GM23338 (cell line): ENCODE measurements around the gene NAALADL2. TPM values are rescaled to one million over a fixed set of nuclear protein-coding genes. Genes with fewer than 3 reads are reported as not detected.

Source experiments
- ATAC-seq: fragments of 200-7000 bp; cut with Tn5 transposase; 3 replicates; pipeline ENCODE4 v1.9.1; 2020
- DNase-seq: peaks from one replicate; pipeline ENCODE4 v3.0.0-alpha.2; 2015; ENCODE audit warnings: low spot score
- H2AFZ ChIP-seq: fragments of 200-600 bp; sonication (generic); 2 replicates; pipeline ENCODE4 v1.8.0; 2016; ENCODE audit warnings: antibody characterized with exemption, mild to moderate bottlenecking, moderate library complexity
- H3F3A ChIP-seq: fragments of 200-600 bp; sonication (generic); replicated peaks from 2 replicates; pipeline ENCODE4 v1.8.0; 2017; ENCODE audit warnings: antibody characterized with exemption, mixed run types, low read depth
- H3K27ac ChIP-seq: fragments of 200-600 bp; sonication (generic); 2 replicates; pipeline ENCODE4 v1.6.1; 2016; ENCODE audit warnings: low read depth
- H3K27me3 ChIP-seq: fragments of 200-600 bp; sonication (generic); 2 replicates; pipeline ENCODE4 v1.8.0; 2016; ENCODE audit warnings: mild to moderate bottlenecking, mixed run types, moderate library complexity; ENCODE audit not compliant: insufficient read depth
- H3K36me3 ChIP-seq: fragments of 200-600 bp; sonication (generic); 2 replicates; pipeline ENCODE4 v1.8.0; 2016; ENCODE audit warnings: mild to moderate bottlenecking; ENCODE audit not compliant: insufficient read depth
- H3K4me1 ChIP-seq: fragments of 200-600 bp; sonication (generic); 2 replicates; pipeline ENCODE4 v1.8.0; 2016; ENCODE audit warnings: mild to moderate bottlenecking, moderate library complexity; ENCODE audit not compliant: insufficient read depth
- H3K4me2 ChIP-seq: fragments of 200-600 bp; sonication (generic); 2 replicates; pipeline ENCODE4 v1.7.1; 2017; ENCODE audit warnings: mixed run types
- H3K4me3 ChIP-seq: fragments of 200-600 bp; sonication (generic); 2 replicates; pipeline ENCODE4 v1.6.1; 2016; ENCODE audit warnings: mixed run types
- H3K79me2 ChIP-seq: fragments of 200-600 bp; sonication (generic); replicated peaks from 2 replicates; pipeline ENCODE4 v1.8.0; 2017; ENCODE audit warnings: mild to moderate bottlenecking; ENCODE audit not compliant: insufficient read depth
- H3K9me2 ChIP-seq: fragments of 200-600 bp; sonication (generic); 2 replicates; pipeline ENCODE4 v1.8.0; 2017; ENCODE audit not compliant: insufficient read depth
- H4K20me1 ChIP-seq: fragments of 200-600 bp; sonication (generic); replicated peaks from 2 replicates; pipeline ENCODE4 v1.8.0; 2017; ENCODE audit warnings: mild to moderate bottlenecking; ENCODE audit not compliant: insufficient read depth
- H3K27ac Mint-ChIP-seq: 2 replicates; pipeline ENCODE4 v1.8.0; 2020; ENCODE audit warnings: inconsistent platforms, mild to moderate bottlenecking, moderate library complexity, mixed read lengths
- H3K27me3 Mint-ChIP-seq: 3 replicates; pipeline ENCODE4 v1.8.0; 2022; ENCODE audit warnings: low read depth, mild to moderate bottlenecking, moderate library complexity, mixed read lengths, inconsistent platforms; ENCODE audit not compliant: insufficient read depth, poor library complexity
- H3K36me3 Mint-ChIP-seq: 3 replicates; pipeline ENCODE4 v1.8.0; 2021; ENCODE audit warnings: low read depth, mild to moderate bottlenecking, inconsistent platforms, moderate library complexity, mixed read lengths
- H3K4me1 Mint-ChIP-seq: 3 replicates; pipeline ENCODE4 v1.8.0; 2020; ENCODE audit warnings: mild to moderate bottlenecking, inconsistent platforms, mixed read lengths
- H3K4me3 Mint-ChIP-seq: 3 replicates; pipeline ENCODE4 v1.8.0; 2021; ENCODE audit warnings: moderate library complexity, mild to moderate bottlenecking, inconsistent platforms, mixed read lengths
- H3K9me3 Mint-ChIP-seq: 3 replicates; pipeline ENCODE4 v1.8.0; 2020; ENCODE audit warnings: moderate library complexity, mild to moderate bottlenecking, inconsistent platforms, mixed read lengths
- CREB1 ChIP-seq: fragments of 250-450 bp; sonication (Bioruptor Pico); IDR thresholded peaks from 2 replicates; pipeline ENCODE4 v1.5.0; 2020; ENCODE audit warnings: low read depth, mild to moderate bottlenecking, moderate library complexity
- ETS1 ChIP-seq: IDR thresholded peaks from 2 replicates; pipeline ENCODE4 v1.6.1; 2016; ENCODE audit warnings: antibody characterized with exemption
- EZH2 ChIP-seq: fragments of 200-600 bp; sonication (generic); IDR thresholded peaks from one replicate; pipeline ENCODE4 v1.8.0; 2017; ENCODE audit warnings: antibody characterized with exemption, mild to moderate bottlenecking, low read depth; ENCODE audit not compliant: unreplicated experiment
- JUNB ChIP-seq: IDR thresholded peaks from one replicate; pipeline ENCODE4 v1.6.1; 2016; ENCODE audit warnings: antibody characterized with exemption; ENCODE audit not compliant: unreplicated experiment
- ZNF114 ChIP-seq: fragments of 250-450 bp; sonication (Bioruptor Pico); IDR thresholded peaks from 2 replicates; pipeline ENCODE4 v1.5.0; 2020; ENCODE audit warnings: mild to moderate bottlenecking, moderate library complexity
- ZNF462 ChIP-seq: fragments of 250-450 bp; sonication (Bioruptor Pico); IDR thresholded peaks from 2 replicates; pipeline ENCODE4 v1.5.0; 2020; ENCODE audit warnings: mild to moderate bottlenecking, moderate library complexity
- polyA plus RNA-seq: library from polyadenylated mRNA; unstranded; fragments of >200 nt; fragmentation: Nextera tagmentation; extraction: Ambion mirVana; gene quantifications from 2 replicates; pipeline ENCODE4 v1.2.1, GENCODE V29; 2016
- total RNA-seq: library from RNA; depleted of rRNA; stranded (reverse); fragments of >200 nt; shearing (Covaris generic); gene quantifications from 2 replicates; pipeline ENCODE4 v1.2.3, GENCODE V29; 2014
- TF ChIP-seq, protein P1 (sequence below): IDR thresholded peaks from one replicate; pipeline ENCODE4 v1.6.1; 2018; ENCODE audit warnings: antibody characterized with exemption; ENCODE audit not compliant: unreplicated experiment
- TF ChIP-seq, protein P2 (sequence below), 2 experiments: fragments of 200-600 bp in 1 of 2; sonication (generic) in 1 of 2; conservative IDR thresholded peaks; 2 replicates each; pipeline versions ENCODE4 v1.5.1 to v1.6.1; 2016 to 2017; ENCODE audit warnings: antibody characterized with exemption in 2 of 2, low read depth in 2 of 2, mild to moderate bottlenecking in 2 of 2, moderate library complexity in 1 of 2

Gene NAALADL2
- total and polyA plus RNA-seq, 2 experiments from 2014 or later = 1.6 to 2.6 TPM

DNA sequence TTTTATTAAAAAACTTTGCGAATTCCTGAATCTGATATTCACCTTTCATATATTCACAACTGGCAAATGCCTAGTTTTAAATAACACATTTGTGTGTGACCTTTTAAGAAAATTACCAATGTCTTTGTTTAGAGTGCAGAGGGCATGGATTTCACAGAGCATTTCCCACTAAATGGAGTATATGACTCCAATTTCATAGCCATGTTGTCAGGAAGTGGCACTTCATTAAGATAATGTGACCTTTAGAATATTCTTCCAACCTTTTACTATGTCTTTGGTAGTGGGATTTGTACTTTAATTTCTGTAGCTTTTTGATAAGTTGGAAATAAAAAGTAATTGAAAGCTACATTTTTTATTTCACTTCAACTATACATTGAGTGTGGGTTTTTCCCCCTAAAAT lies 188.7 kb downstream of the NAALADL2 start (continued):
- TF ChIP-seq, protein P1, sequence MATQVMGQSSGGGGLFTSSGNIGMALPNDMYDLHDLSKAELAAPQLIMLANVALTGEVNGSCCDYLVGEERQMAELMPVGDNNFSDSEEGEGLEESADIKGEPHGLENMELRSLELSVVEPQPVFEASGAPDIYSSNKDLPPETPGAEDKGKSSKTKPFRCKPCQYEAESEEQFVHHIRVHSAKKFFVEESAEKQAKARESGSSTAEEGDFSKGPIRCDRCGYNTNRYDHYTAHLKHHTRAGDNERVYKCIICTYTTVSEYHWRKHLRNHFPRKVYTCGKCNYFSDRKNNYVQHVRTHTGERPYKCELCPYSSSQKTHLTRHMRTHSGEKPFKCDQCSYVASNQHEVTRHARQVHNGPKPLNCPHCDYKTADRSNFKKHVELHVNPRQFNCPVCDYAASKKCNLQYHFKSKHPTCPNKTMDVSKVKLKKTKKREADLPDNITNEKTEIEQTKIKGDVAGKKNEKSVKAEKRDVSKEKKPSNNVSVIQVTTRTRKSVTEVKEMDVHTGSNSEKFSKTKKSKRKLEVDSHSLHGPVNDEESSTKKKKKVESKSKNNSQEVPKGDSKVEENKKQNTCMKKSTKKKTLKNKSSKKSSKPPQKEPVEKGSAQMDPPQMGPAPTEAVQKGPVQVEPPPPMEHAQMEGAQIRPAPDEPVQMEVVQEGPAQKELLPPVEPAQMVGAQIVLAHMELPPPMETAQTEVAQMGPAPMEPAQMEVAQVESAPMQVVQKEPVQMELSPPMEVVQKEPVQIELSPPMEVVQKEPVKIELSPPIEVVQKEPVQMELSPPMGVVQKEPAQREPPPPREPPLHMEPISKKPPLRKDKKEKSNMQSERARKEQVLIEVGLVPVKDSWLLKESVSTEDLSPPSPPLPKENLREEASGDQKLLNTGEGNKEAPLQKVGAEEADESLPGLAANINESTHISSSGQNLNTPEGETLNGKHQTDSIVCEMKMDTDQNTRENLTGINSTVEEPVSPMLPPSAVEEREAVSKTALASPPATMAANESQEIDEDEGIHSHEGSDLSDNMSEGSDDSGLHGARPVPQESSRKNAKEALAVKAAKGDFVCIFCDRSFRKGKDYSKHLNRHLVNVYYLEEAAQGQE = no peak
- TF ChIP-seq, protein P2, sequence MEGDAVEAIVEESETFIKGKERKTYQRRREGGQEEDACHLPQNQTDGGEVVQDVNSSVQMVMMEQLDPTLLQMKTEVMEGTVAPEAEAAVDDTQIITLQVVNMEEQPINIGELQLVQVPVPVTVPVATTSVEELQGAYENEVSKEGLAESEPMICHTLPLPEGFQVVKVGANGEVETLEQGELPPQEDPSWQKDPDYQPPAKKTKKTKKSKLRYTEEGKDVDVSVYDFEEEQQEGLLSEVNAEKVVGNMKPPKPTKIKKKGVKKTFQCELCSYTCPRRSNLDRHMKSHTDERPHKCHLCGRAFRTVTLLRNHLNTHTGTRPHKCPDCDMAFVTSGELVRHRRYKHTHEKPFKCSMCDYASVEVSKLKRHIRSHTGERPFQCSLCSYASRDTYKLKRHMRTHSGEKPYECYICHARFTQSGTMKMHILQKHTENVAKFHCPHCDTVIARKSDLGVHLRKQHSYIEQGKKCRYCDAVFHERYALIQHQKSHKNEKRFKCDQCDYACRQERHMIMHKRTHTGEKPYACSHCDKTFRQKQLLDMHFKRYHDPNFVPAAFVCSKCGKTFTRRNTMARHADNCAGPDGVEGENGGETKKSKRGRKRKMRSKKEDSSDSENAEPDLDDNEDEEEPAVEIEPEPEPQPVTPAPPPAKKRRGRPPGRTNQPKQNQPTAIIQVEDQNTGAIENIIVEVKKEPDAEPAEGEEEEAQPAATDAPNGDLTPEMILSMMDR (conservative IDR thresholded peaks at IDR 0.05; ENCODE audit: low read depth in 2 of 2) = no peak
- TF ChIP-seq JUNB = no peak

- Histone ChIP-seq H3K9me2 (no peaks in the 10 kb centered on the region), H3K4me3 (no peak overlapping the region), H3K36me3 (peaks cover 11% of the 10 kb centered on the region; the same call in 1 of the 2 replicates), H3K4me1 (peaks cover 16% of the 10 kb centered on the region; the same call in 1 of the 2 replicates), H3K4me2 (no peak overlapping the region), H3K27ac (no peak overlapping the region), H2AFZ (no peak overlapping the region), H3K27me3 (no peaks in the 10 kb centered on the region), H3F3A (no peaks in the 10 kb centered on the region), H3K79me2 (no peaks in the 10 kb centered on the region), H4K20me1 (no peaks in the 10 kb centered on the region)
- Mint-ChIP-seq H3K27ac (no peak overlapping the region), H3K4me3 (no peak overlapping the region), H3K9me3 (peaks cover 42% of the 10 kb centered on the region), H3K36me3 (peaks cover 44% of the 10 kb centered on the region), H3K4me1 (peaks cover 16% of the 10 kb centered on the region), H3K27me3 (no peaks in the 10 kb centered on the region)
- DNase-seq (no peak), ATAC-seq (no peak)
- TF ChIP-seq CREB1 (CRISPR knock-in tag) (no peak), EZH2 (no peak), ZNF462 (CRISPR knock-in tag) (no peak), ETS1 (no peak), ZNF114 (no peak)
- TF ChIP-seq, protein P1 = no peak
Observed at GRCh38 chr3:175057401-175057800, 198.3 kb downstream of the NAALADL2 start.
